GM12801 (cell line): Measurements from ENCODE around the gene SLC7A5.

Source experiments
- CTCF ChIP-seq: IDR thresholded peaks from one replicate; pipeline ENCODE4 v1.5.1; 2011; ENCODE audit warnings: control low read depth; ENCODE audit not compliant: insufficient read length; ENCODE audit errors: extremely low read depth

Gene SLC7A5

GRCh38 chr16:87794485-87795078 is 74.7 kb downstream of the SLC7A5 start:
- no peak for TF ChIP-seq CTCF

GRCh38 chr16:87792205-87792565 is 77.1 kb downstream of the SLC7A5 start:
- TF ChIP-seq CTCF: no peak

GRCh38 chr16:87791295-87792204 is 77.8 kb downstream of the SLC7A5 start:
- TF ChIP-seq CTCF: no peak

- no peak for TF ChIP-seq CTCF
Observed at GRCh38 chr16:87790292-87791100, 78.8 kb downstream of the SLC7A5 start.

- TF ChIP-seq CTCF: no peak
Observed at GRCh38 chr16:87789437-87790291, 79.6 kb downstream of the SLC7A5 start.

- TF ChIP-seq CTCF: no peak
Observed at GRCh38 chr16:87784812-87785211, 84.5 kb downstream of the SLC7A5 start.

- no peak for TF ChIP-seq CTCF
Observed at GRCh38 chr16:87782033-87782432, 87.3 kb downstream of the SLC7A5 start.
